OCI-LY1 (cell line): ENCODE data around the gene PTPRJ.

Source experiments
- CTCF ChIP-seq: fragments of 200-600 bp; sonication (generic), shearing (Covaris generic); IDR thresholded peaks from 2 replicates; pipeline ENCODE4 v1.5.1; 2017; ENCODE audit warnings: mild to moderate bottlenecking, antibody characterized with exemption, low read length, moderate library complexity, mixed read lengths
- EZH2 ChIP-seq: fragments of 200-600 bp; sonication (generic), shearing (Covaris generic); IDR thresholded peaks from 2 replicates; pipeline ENCODE4 v1.8.0; 2017; ENCODE audit warnings: borderline replicate concordance, mixed run types, mild to moderate bottlenecking, antibody characterized with exemption, low read length, moderate library complexity, mixed read lengths

GRCh38 chr11:48047616-48048015 lies 67.3 kb downstream of the PTPRJ start:
- TF ChIP-seq CTCF (no peak), EZH2 (no peak)
